Measurements from ENCODE around the gene GRM7. TPM values are rescaled to one million over a fixed set of nuclear protein-coding genes. Genes with fewer than 3 reads are reported as not detected.

GRM7 gene
- total RNA-seq, 2 experiments from 2014 or later: not detected

DNA sequence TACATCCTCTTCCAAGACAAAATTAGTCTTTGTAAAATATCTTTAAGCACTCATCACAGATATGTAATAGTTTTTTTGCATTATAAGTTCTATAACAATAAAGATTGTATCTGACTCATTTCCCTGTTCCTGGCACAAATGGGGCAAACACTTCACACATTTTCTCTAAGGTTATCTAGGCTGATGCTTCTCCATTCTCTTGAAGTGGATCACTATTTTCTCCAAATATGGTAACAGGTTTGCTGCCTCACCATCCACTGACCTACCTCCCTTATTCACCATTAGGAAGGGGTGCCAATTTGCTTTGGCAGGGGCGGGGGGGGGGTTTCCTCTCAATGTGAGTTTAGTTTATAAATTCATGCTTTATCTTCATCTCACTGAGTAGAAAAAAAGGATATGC is 873.0 kb downstream of the GRM7 start:
- H3K4me1 ChIP-seq (ENCODE audit: insufficient read depth, low read length, poor library complexity, severe bottlenecking): no peaks in the 10 kb centered on the region
- no peak overlapping the region for H3K4me2 ChIP-seq (ENCODE audit: low read length)
- no peaks in the 10 kb centered on the region for H3K36me3 ChIP-seq (ENCODE audit: insufficient read depth, low read length)
- intact Hi-C loops (cut with micrococcal nuclease; ENCODE audit: unreplicated experiment): no loop called here
- no peak overlapping the region for H2AFZ ChIP-seq (ENCODE audit: low read length)
- no peak overlapping the region for H3K27ac ChIP-seq (ENCODE audit: low read depth, low read length, poor library complexity, severe bottlenecking)
- no TSS peak for BruUV-seq (replicated peaks)
- no peak for TF ChIP-seq EZH2phosphoT487 (IDR thresholded peaks at IDR 0.05; ENCODE audit: borderline replicate concordance, low read depth, low read length)
- TF ChIP-seq, protein P1, sequence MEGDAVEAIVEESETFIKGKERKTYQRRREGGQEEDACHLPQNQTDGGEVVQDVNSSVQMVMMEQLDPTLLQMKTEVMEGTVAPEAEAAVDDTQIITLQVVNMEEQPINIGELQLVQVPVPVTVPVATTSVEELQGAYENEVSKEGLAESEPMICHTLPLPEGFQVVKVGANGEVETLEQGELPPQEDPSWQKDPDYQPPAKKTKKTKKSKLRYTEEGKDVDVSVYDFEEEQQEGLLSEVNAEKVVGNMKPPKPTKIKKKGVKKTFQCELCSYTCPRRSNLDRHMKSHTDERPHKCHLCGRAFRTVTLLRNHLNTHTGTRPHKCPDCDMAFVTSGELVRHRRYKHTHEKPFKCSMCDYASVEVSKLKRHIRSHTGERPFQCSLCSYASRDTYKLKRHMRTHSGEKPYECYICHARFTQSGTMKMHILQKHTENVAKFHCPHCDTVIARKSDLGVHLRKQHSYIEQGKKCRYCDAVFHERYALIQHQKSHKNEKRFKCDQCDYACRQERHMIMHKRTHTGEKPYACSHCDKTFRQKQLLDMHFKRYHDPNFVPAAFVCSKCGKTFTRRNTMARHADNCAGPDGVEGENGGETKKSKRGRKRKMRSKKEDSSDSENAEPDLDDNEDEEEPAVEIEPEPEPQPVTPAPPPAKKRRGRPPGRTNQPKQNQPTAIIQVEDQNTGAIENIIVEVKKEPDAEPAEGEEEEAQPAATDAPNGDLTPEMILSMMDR (conservative IDR thresholded peaks at IDR 0.05; ENCODE audit: low read length): no peak
- no peaks in the 10 kb centered on the region for H3K9me2 ChIP-seq (ENCODE audit: insufficient read depth, low read length)
- no peaks in the 10 kb centered on the region for H3K79me2 ChIP-seq (ENCODE audit: insufficient read depth, low read depth, low read length)
- H3K4me3 ChIP-seq (ENCODE audit: low read depth, low read length, poor library complexity, severe bottlenecking): no peak overlapping the region
- ChIA-PET CTCF (ENCODE audit: unreplicated experiment) (no interaction called here), POLR2A (no interaction called here)
- DNase-seq (ENCODE audit: low spot score): no peak
- H3K9me3 ChIP-seq (ENCODE audit: low read length): no peaks in the 10 kb centered on the region
- H4K20me1 ChIP-seq (ENCODE audit: insufficient read depth, low read length): no peaks in the 10 kb centered on the region

DNA sequence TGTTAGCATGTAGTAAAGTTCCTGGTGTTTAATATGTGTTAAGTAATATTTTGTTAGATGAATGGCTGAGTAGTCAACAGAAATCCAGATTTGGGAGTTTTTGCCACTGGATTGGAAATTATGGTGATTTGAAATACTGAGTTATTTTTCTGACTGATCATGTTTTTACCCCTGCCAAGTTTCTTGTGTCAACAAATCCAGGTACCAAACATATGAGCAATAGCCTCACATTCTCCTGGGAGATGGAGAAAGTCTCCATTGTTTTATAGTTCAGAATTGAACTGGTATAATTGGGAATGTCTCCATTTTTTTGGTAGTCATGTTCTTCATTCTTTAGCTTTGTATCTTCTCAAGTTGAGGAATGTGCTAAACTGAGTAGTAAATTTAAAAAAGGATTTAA is 873.5 kb downstream of the GRM7 start:
- Histone ChIP-seq H3K27ac (ENCODE audit: low read depth, low read length, poor library complexity, severe bottlenecking) (no peak overlapping the region), H3K9me2 (ENCODE audit: insufficient read depth, low read length) (no peaks in the 10 kb centered on the region), H3K79me2 (ENCODE audit: insufficient read depth, low read depth, low read length) (no peaks in the 10 kb centered on the region), H3K4me1 (ENCODE audit: insufficient read depth, low read length, poor library complexity, severe bottlenecking) (no peaks in the 10 kb centered on the region), H3K36me3 (ENCODE audit: insufficient read depth, low read length) (no peaks in the 10 kb centered on the region), H3K4me3 (ENCODE audit: low read depth, low read length, poor library complexity, severe bottlenecking) (no peak overlapping the region), H3K4me2 (ENCODE audit: low read length) (no peak overlapping the region), H2AFZ (ENCODE audit: low read length) (no peak overlapping the region), H3K9me3 (ENCODE audit: low read length) (no peaks in the 10 kb centered on the region), H4K20me1 (ENCODE audit: insufficient read depth, low read length) (no peaks in the 10 kb centered on the region)
- ChIA-PET CTCF (ENCODE audit: unreplicated experiment) (no interaction called here), POLR2A (no interaction called here)
- TF ChIP-seq EZH2phosphoT487 (IDR thresholded peaks at IDR 0.05; ENCODE audit: borderline replicate concordance, low read depth, low read length): no peak
- TF ChIP-seq, protein P1 (conservative IDR thresholded peaks at IDR 0.05; ENCODE audit: low read length): no peak
- BruUV-seq (replicated peaks): no TSS peak
- intact Hi-C loops (cut with micrococcal nuclease; ENCODE audit: unreplicated experiment): no loop called here
- DNase-seq (ENCODE audit: low spot score): no peak

DNA sequence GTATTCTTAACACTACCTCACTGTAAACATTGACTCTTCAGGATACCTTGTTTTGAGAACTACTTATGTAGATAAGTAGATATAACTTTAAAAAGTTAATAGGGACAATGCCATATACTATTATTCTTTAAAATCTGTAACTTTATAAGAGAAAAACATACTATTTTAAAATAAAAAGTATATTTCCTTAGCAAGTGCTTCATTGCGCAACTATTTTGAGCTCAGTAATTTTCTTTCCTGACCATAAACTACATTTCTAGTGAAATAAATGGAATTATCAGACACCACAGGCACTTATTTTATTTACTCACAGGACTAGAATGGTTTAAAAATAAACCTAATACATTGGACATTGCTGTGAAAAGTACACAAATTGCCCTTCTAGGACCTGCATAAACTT is 876.3 kb downstream of the GRM7 start:
- Histone ChIP-seq H3K9me2 (ENCODE audit: insufficient read depth, low read length) (no peaks in the 10 kb centered on the region), H4K20me1 (ENCODE audit: insufficient read depth, low read length) (no peaks in the 10 kb centered on the region), H2AFZ (ENCODE audit: low read length) (no peak overlapping the region), H3K27ac (ENCODE audit: low read depth, low read length, poor library complexity, severe bottlenecking) (no peak overlapping the region), H3K36me3 (ENCODE audit: insufficient read depth, low read length) (no peaks in the 10 kb centered on the region), H3K4me3 (ENCODE audit: low read depth, low read length, poor library complexity, severe bottlenecking) (no peak overlapping the region), H3K9me3 (ENCODE audit: low read length) (no peaks in the 10 kb centered on the region), H3K4me2 (ENCODE audit: low read length) (no peak overlapping the region), H3K4me1 (ENCODE audit: insufficient read depth, low read length, poor library complexity, severe bottlenecking) (no peaks in the 10 kb centered on the region), H3K79me2 (ENCODE audit: insufficient read depth, low read depth, low read length) (no peaks in the 10 kb centered on the region)
- ChIA-PET POLR2A (no interaction called here), CTCF (ENCODE audit: unreplicated experiment) (no interaction called here)
- BruUV-seq (replicated peaks): no TSS peak
- DNase-seq (ENCODE audit: low spot score): no peak
- intact Hi-C loops (cut with micrococcal nuclease; ENCODE audit: unreplicated experiment): no loop called here
- TF ChIP-seq, protein P1 (conservative IDR thresholded peaks at IDR 0.05; ENCODE audit: low read length): no peak
- TF ChIP-seq EZH2phosphoT487 (IDR thresholded peaks at IDR 0.05; ENCODE audit: borderline replicate concordance, low read depth, low read length): no peak
